GM15510 (cell line): ENCODE measurements around the gene HDAC7.
A peak's percentile ranks its signal among the peaks of the same experiment; 100 is the strongest.

ENCODE experiments used
- POLR2A ChIP-seq: IDR thresholded peaks from 3 replicates; pipeline ENCODE4 v1.6.1; 2011; ENCODE audit warnings: borderline replicate concordance; ENCODE audit not compliant: insufficient read length; ENCODE audit errors: extremely low read depth

The HDAC7 gene

GRCh38 chr12:47766502-47767215 lies 53.0 kb downstream of the HDAC7 start:
- no peak for TF ChIP-seq POLR2A

GRCh38 chr12:47763481-47764346 lies 56.0 kb downstream of the HDAC7 start:
- no peak for TF ChIP-seq POLR2A

- no peak for TF ChIP-seq POLR2A
These were observed 56.7 kb downstream of the HDAC7 start for GRCh38 chr12:47762850-47763465.

- TF ChIP-seq POLR2A: peak; percentile 14
These were observed 60.6 kb downstream of the HDAC7 start, which contains the start of gene RAPGEF3 for GRCh38 chr12:47758834-47759690. Gene RAPGEF3 (minus strand): TSS chr12:47758880. CDS start chr12:47758556, 324 bp downstream.

- TF ChIP-seq POLR2A: no peak
These were observed 61.2 kb downstream of the HDAC7 start for GRCh38 chr12:47758584-47758833.

- no peak for TF ChIP-seq POLR2A
These were observed 61.7 kb downstream of the HDAC7 start for GRCh38 chr12:47757840-47758583.

- no peak for TF ChIP-seq POLR2A
These were observed 62.3 kb downstream of the HDAC7 start for GRCh38 chr12:47757364-47757839.

- no peak for TF ChIP-seq POLR2A
These were observed 63.8 kb downstream of the HDAC7 start for GRCh38 chr12:47755655-47756562.

GRCh38 chr12:47754881-47755280 lies 64.8 kb downstream of the HDAC7 start:
- no peak for TF ChIP-seq POLR2A

- TF ChIP-seq POLR2A: no peak
These were observed 65.6 kb downstream of the HDAC7 start for GRCh38 chr12:47754126-47754525.

- no peak for TF ChIP-seq POLR2A
These were observed 66.4 kb downstream of the HDAC7 start for GRCh38 chr12:47753021-47754001.

GRCh38 chr12:47752552-47752951 lies 67.2 kb downstream of the HDAC7 start:
- no peak for TF ChIP-seq POLR2A
